Lower lobe of right lung (tissue), 2 donors: ENCODE data around the gene LRRC30. TPM values are rescaled to one million over a fixed set of nuclear protein-coding genes. Genes with fewer than 3 reads are reported as not detected.

Experiments
- ATAC-seq, 2 donors: fragments of 200-7000 bp; cut with Tn5 transposase; one replicate each; pipeline ENCODE4 v1.9.1; 2020 to 2022; ENCODE audit warnings: mild to moderate bottlenecking in 2 of 2, moderate library complexity in 2 of 2
- DNase-seq: peaks from one replicate; pipeline ENCODE4 v3.0.0-alpha.2; 2020
- H3K27ac ChIP-seq: fragments of 200-600 bp; one replicate; pipeline ENCODE4 v1.8.0; 2022
- H3K27me3 ChIP-seq: fragments of 200-600 bp; one replicate; pipeline ENCODE4 v1.8.0; 2022; ENCODE audit warnings: low read depth
- H3K36me3 ChIP-seq: fragments of 200-600 bp; one replicate; pipeline ENCODE4 v1.8.0; 2022; ENCODE audit warnings: mild to moderate bottlenecking
- H3K4me1 ChIP-seq: fragments of 200-600 bp; one replicate; pipeline ENCODE4 v1.8.0; 2022
- H3K4me3 ChIP-seq: fragments of 200-600 bp; one replicate; pipeline ENCODE4 v1.8.0; 2022; ENCODE audit warnings: mild to moderate bottlenecking
- H3K9me3 ChIP-seq: fragments of 200-600 bp; one replicate; pipeline ENCODE4 v1.8.0; 2022
- CTCF ChIP-seq: fragments of 200-600 bp; IDR thresholded peaks from one replicate; pipeline ENCODE4 v1.8.0; 2022; ENCODE audit warnings: antibody characterized with exemption, mild to moderate bottlenecking
- intact Hi-C: fragments of 100-400 bp; cut with DNase I; formaldehyde crosslinking; loops from one replicate; pipeline ENCODE4 v1.11.0; 2022
- total RNA-seq: library from RNA; stranded (reverse); fragmentation: NEBNext Ultra II Directional; extraction: Animal tissue kit (Norgen Biotek cat#: 25700); gene quantifications from one replicate; pipeline ENCODE4 v1.2.1, GENCODE V29; 2021
- donor health status: DM: no; HTN: yes; CAD: no; lungs with severe emphysema.

Gene LRRC30
- total RNA-seq, 1 donor from 2014 or later: not detected

GRCh38 chr18:7205346-7205745 is 25.5 kb upstream of the LRRC30 start:
- Histone ChIP-seq H3K4me3 (no peak overlapping the region), H3K4me1 (peaks cover 12% of the 10 kb centered on the region), H3K27ac (peak overlapping the region; percentile 10), H3K27me3 (no peaks in the 10 kb centered on the region), H3K36me3 (no peaks in the 10 kb centered on the region), H3K9me3 (no peaks in the 10 kb centered on the region)
- TF ChIP-seq CTCF: no peak
- ATAC-seq (peak in 1 of 2 donors; percentile 47), DNase-seq (no peak)
- intact Hi-C loops: no loop called here

GRCh38 chr18:7206217-7206616 is 24.7 kb upstream of the LRRC30 start:
- no peaks in the 10 kb centered on the region for H3K36me3 ChIP-seq
- no peaks in the 10 kb centered on the region for H3K9me3 ChIP-seq
- DNase-seq (no peak), ATAC-seq (no peak)
- H3K4me3 ChIP-seq: no peak overlapping the region
- H3K27ac ChIP-seq: no peak overlapping the region
- intact Hi-C loops: no loop called here
- no peak for TF ChIP-seq CTCF
- H3K27me3 ChIP-seq: no peaks in the 10 kb centered on the region
- peaks cover 12% of the 10 kb centered on the region for H3K4me1 ChIP-seq

GRCh38 chr18:7207366-7207915 is 23.4 kb upstream of the LRRC30 start:
- ATAC-seq (no peak), DNase-seq (no peak)
- H3K27me3 ChIP-seq: no peaks in the 10 kb centered on the region
- no peaks in the 10 kb centered on the region for H3K9me3 ChIP-seq
- H3K36me3 ChIP-seq: no peaks in the 10 kb centered on the region
- no peak for TF ChIP-seq CTCF
- intact Hi-C loops: no loop called here
- H3K27ac ChIP-seq: peak overlapping the region; percentile 43
- peaks cover 12% of the 10 kb centered on the region for H3K4me1 ChIP-seq
- no peak overlapping the region for H3K4me3 ChIP-seq

GRCh38 chr18:7221424-7222155 is 9.3 kb upstream of the LRRC30 start:
- no peak for DNase-seq
- intact Hi-C loops: no loop called here

GRCh38 chr18:7224198-7224597 is 6.7 kb upstream of the LRRC30 start:
- Histone ChIP-seq H3K27me3 (no peaks in the 10 kb centered on the region), H3K9me3 (no peaks in the 10 kb centered on the region), H3K27ac (no peak overlapping the region), H3K36me3 (no peaks in the 10 kb centered on the region), H3K4me3 (no peak overlapping the region), H3K4me1 (no peaks in the 10 kb centered on the region)
- DNase-seq (no peak), ATAC-seq (no peak)
- no peak for TF ChIP-seq CTCF
- intact Hi-C loops: no loop called here

More at GRCh38 chr18:7221424-7222155, 9.3 kb upstream of the LRRC30 start:
- peak; percentile 87 to 91 for ATAC-seq
- no peak overlapping the region for H3K27ac ChIP-seq
- no peaks in the 10 kb centered on the region for H3K4me1 ChIP-seq
- TF ChIP-seq CTCF: peak; percentile 70
- no peaks in the 10 kb centered on the region for H3K36me3 ChIP-seq
- H3K9me3 ChIP-seq: no peaks in the 10 kb centered on the region
- H3K4me3 ChIP-seq: no peak overlapping the region
- H3K27me3 ChIP-seq: no peaks in the 10 kb centered on the region
